NCI-H524 treated with DMSO at 0.1 percent for 48 hours (cell line): Measurements from ENCODE around the gene ARHGAP9.

ENCODE experiments used
- DNase-seq: peaks from one replicate; lab custom pipeline; 2025; lab: John Stamatoyannopoulos, UW

Gene ARHGAP9

DNA sequence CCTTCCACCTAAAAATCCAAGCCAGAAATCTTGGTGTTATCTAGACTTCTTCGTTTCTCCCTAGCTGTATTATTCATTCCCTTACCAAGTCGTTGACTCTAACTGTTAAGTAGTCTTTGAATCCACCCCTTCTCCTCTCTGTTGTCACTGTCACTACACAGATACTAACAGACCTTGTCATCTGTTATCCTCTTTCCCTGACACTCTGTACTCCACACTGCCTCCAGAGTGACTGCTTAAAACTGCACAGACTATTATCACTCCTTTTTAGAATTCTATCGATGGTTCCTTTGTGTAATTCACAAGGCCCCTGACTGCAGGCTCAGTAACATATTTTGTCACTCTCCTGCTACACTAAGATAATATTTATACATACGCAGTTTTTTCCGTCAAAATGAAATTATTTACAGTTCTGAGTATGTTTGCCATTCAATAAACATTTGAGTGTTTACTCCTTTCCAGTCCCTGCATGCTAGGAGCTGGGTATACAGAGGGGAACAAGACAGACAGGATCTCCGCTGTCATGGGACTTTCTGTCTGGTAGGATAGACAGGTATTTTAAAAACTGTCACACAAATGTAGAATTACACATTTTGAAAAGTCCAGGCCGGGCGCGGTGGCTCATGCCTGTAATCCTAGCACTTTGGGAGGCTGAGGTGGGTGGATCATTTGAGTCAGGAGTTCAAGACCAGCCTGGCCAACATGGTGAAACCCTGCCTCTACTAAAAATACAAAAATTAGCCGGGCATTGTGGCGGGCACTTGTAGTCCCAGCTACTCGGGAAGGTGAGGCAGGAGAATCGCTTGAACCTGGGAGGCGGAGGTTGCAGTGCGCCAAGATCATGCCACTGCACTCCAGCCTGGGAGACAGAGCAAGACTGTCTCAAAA is 12.0 kb upstream of the ARHGAP9 start:
- DNase-seq, result no peak

DNA sequence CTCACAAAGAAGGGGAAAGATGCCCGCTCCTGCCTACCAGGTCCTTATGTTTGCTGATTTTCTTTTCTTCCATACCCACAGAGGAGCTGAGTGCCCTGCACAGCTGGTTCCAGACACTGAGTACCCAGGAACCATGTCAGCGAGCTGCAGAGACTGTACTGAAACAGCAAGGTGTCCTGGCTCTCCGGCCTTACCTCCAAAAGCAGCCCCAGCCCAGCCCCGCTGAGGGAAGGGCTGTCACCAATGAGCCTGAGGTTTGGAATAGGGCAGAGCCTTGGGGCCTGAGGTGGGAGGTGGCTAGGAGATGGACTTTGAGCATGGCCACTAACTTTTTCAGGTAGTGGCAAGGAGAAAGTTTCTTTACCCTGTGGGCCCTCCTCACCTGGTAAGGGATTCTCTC is 10.5 kb upstream of the ARHGAP9 start:
- no peak for DNase-seq

DNA sequence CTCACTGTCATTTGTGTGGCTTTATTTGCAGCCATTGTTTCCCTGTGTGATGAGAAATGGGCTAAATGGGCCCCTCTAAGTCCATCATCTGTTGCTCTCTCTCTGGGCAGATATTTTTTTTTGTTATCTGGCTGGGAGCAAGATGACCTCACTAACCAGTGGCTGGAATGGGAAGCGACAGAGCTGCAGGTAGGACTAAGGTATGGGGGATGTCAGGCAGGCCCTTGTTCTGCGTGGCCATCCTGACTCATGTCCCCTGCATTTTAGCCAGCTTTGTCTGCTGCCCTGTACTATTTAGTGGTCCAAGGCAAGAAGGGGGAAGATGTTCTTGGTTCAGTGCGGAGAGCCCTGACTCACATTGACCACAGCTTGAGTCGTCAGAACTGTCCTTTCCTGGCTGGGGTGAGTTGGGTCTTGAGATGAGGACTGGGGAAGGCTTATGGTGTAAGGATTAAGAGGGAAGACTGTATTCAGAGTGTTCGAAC is 9.5 kb upstream of the ARHGAP9 start:
- DNase-seq, result no peak

DNA sequence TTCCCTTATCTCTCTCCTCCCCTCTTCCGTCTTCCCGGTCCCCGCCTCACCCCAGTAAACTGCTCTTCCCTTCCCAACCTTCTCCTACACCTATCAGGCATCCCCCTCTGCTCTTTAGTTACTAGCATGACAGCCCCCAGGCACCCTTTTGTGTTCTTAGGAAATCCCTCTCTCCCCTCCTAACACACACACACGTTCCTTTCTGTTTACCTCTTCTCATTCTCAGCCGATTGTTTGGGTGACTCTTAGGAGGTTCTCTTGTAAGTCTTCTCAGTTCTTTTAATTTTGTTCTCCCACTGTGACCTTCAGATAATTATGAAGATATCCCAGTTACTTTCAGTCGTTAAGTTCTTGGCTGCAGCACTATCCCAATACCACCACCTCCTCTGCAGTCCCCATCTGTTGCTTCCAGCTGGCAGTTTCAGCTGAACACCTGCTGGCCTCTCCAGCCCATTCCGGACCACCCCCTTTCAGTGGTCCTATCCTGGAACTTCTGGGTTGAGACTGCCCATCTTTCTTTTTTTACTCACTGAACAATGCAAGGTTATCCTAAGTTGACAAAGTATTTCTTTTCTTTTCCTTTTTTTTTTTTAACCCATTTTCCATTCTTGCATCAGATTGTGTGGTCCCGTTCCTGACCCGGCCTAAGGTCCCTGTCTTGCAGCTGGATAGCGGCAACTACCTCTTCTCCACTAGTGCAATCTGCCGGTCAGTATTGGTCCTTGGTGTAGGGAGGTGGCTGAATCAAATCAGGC is 8.9 kb upstream of the ARHGAP9 start:
- peak; percentile 42 for DNase-seq

DNA sequence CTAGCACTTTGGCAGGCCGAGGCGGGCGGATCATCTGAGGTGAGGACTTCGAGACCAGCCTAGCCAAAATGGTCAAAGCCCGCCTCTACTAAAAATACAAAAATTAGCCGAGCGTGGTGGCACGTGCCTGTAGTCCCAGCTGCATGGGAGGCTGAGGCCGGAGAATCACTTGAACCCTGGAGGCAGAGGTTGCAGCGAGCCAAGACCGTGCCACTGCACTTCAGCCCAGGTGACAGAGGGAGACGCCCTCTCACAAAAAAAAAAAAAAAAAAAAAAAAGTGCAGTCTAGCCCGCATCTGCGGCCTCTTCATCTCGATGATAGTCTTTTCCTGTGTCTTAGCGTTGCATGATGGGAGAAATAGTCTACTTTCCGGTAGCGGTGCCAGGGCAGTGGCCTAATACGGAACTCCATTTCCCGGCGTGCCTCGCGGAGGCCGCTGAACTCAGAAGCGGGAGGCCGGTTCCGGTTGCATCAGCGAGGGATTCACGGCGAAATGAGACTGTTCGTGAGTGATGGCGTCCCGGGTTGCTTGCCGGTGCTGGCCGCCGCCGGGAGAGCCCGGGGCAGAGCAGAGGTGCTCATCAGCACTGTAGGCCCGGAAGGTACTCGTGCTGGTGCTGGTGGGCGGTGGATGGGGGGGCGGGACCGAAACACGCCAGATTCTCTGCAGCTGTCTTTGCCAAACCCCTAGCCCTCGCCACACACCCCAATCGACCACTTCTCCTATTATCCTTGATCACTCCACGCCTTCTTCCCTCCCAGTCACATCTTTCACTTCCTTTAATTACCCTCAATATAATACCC is 8.1 kb upstream of the ARHGAP9 start, which contains the start of gene MARS1:
Gene MARS1, plus strand, starts transcription at position 472 of the 805 bp plus-strand sequence. Its CDS starts 23 bp downstream, at position 495.
- DNase-seq, result peak; percentile 84

DNA sequence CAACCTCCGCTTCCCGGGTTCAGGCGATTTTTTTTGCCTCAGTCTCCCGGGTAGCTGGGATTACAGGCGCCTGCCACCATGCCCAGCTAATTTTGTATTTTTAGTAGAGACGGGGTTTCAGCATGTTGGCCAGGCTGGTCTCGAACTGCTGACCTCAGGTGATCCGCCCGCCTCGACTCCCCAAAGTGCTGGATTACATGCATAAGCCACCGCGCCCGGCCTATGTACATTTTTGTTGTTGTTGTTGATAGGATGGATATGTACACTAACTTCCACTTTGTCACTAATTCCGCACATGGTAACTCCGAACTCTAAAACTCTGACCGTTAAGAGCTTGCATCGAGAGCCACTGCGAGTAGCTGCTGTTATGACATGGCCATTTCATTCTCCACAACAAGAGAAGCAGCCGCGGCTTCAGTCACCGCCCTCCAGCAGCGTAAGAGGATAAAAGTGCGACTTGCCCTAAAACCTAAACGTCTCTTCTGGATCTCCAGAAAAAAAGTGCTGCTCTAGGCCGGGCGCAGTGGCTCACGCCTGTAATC is 7.5 kb upstream of the ARHGAP9 start:
- DNase-seq, result no peak

DNA sequence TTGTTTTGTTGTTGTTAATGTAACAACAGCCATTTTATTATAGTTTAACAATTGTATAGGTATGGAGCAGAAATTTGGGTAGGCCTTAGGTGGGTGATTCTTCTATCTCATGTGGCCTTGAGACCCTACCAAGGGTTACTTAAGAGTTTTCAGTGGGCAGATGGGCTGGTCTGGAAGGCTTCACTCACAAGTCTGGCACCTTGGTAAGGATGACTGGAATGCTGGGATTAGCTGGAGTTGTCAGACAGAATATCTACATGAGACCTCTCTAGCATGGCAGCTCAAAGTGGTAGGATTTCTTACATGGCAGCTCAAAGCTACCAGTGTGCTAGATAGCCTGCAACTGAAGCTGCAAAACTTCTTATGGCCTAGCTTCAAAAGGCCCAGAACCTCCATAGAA is 6.0 kb upstream of the ARHGAP9 start:
- no peak for DNase-seq

DNA sequence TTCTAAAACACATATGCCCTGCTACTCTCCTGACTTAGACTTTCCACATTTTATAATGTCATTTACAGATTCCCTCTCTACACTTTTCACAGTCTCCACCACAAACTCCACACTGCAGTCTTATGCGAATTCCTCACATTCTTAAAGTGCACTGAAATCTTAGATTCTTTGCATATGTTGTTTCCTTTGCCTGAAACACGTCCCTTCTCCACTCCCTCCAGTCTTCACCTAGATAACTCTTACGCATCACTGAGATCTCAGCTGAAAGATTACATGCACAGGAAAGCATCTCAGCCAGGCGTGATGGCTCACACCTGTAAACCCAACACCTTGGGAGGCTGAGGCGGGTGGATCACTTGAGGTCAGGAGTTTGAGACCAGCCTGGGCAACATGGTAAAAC is 3.8 kb upstream of the ARHGAP9 start:
- no peak for DNase-seq

DNA sequence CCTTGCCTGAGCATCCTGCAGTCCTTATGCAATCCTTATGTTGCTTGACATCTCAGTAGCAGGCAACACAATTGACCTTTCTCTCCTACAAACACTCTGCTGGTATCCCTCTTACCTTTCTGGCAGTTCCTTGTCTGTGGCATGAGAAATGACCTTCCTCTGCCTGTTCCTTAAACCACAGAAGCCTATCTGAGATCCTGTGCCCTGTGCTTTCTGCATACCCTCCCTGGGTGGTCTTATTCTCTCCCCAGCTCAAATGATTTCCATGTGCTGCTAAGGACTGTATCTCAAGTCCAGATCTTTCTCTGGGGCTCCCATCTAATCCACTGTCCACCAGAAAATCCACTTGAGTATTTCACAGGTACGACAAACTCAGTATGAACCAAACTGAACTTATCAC is 2.0 kb upstream of the ARHGAP9 start:
- DNase-seq, result no peak

DNA sequence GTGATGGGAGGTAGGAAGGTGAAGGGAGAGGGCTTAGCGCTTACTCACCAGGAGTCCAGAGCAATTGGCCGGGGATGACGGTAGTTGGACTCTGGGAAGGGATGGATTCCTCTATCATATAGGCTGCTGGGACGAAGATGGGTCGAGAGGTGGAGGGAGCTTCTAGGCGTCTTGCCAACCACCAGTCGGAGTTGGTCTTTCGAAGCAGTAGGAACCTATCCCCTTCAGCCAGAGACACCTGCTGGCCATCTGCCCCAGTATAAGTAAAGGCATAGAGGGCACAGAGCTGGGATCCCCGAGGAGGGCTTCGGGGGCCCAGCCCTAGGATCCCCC is 657 bp downstream of the ARHGAP9 start:
- no peak for DNase-seq

DNA sequence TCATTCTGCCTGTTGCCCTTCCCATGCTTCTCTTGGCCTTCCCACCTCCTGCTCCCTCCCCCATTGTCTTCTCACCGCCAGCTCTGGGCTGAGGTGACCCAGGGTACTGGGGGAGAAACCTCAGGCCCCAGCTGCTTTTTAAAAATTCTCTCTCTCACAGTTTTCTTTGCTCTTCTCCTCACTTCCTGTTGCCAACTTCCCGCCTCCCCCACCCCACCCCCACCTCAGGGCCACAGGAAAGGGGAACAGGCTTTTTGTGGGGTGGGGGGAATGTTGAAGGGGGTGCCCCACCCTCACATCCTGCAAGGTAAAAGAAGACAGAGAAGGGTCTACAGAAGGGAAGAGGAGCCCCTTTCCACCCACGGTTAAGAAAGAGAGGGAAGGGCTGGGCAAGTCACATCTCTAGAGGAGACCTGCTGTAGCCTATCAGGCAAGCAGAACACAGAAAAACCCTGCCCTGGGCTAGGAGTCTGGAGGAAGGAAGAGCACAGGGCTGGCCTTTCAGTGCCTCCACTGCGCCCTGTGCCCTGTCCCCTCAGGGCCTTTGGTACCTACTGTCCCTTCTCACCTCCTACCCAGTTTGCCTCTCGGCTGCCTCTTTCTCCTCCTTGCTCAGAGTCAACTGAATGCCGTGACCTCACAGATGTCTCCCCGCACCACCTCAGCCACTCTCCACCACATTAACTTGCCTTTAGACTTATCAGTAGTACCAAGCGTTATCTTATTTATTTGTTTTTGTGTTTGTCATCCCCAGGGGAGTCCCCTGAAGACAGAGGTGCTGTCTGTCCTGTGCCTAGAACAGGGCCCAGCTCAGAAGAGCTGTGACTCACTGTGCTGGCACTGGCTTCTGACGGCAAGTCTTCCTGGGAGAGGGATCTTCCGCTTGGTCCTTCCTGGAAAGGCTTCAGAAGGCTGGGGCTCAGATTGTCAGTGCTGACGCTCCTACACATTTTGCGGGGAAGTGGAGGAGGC is 1.7 kb downstream of the ARHGAP9 start:
- no peak for DNase-seq

DNA sequence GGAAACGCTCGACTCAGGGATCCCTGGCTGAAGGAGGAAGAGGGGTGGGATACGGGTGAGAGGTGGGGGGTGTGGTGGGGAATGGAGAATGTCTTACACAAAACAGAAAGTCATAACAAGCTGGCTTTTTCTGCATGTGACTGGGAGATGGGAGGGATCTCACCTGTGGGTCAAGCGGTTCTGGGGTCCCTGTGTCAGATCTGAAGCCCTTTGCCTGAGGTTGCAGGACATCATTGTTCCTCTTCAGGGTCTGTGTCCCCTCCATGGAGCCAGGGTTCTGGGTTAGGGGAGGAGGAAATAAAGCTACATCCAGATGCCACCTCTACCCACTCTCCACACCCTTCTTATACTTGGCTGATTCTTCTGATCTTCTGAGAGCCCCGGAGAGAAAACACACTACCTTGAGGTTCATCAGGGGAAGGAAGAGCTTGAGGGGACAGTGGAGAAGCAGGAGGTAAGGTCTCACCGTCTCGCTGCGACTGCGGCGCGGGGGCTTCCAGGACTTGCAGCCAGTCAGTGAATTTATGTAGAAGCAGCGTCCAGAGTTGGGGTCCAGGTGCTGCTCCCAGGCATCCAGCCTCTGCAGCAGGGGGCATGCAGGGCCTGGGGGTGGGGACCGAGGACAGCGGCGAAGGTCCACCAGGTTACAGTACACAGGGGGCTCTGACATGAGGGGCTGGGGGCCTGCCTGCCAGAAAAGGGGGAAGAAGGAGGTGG is 2.5 kb downstream of the ARHGAP9 start:
- DNase-seq, result no peak

DNA sequence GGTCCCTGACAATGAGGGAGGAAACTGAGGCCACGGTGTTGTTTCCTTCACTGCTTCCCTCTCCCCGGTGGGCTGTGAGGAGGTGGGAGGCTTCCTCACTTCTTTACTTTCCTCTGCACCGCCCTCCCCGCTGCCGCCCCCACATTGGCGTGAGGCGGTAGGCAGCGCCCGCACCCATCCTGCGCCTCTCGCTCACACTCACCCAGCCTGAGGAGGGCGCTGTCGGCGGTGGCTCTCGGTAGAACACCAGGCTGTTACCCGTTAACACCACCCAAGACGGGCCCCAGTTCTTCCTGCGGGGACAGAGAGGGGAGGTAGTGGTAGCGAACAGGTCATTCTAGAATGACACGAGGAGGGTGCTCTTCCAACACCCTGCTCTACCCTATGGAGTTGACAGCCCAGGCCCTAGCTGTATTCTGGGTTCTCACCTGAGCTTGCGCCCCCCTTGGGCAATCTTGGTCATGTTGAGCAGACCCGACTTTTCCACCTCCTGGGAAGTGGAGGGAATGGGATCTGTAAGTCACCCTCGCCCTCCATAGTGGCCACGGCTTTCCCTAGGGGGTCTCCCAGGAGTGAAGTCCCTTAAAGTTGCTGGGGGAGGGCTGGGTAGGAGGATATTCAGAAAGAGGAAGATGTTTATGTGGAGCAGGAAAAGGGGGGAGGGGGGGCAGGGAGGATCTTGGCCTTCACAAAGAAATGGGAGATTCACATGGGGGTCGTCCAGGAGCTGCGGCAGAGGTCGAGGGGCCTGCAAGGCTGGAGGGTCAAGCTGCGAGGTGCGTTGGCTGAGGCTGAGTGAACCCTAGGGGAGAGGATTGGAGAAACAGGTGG is 3.3 kb downstream of the ARHGAP9 start:
- DNase-seq, result no peak

DNA sequence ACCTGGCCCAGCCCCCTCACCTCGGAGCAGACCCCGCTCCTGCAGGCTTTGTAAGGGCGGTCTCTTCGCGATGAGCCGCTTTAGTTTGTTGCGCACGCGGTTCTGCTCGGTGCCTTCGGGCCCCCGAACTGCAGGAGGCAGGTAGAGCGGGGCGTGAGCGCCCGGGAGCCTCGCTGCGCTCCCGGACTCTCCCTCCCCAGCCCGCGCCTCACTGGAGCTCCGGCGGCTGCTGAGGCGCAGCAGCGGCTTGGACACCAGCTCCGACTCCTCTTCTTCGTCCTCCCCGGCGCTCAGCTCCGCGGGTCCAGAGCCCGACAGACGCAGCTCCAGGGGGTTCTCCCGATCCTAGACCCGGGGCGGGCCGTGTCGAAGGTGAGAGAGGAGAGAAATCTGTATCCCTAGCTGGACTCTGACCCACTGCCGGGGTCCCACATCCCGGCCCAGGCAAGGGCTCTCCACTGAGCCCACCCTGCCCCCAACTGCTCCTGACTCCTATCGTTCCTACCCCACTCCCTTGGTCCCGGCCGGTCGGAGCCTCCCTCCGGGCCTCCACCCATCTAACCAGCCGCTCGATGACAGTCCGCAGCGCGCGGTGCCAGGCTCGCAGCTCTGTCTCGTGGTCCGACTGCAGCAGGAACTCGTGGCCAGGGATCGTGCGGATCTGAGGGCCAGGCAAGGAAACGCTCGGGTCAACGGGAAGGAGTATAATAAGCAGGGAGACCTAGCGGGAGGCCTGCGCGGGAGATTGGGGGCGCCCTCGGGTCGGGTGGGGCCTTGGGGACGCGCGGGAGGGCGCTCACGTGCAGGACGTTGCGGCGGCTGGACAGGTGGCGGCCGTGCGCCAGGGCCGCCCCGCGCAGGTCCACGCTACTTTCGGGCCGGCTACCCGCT is 4.2 kb downstream of the ARHGAP9 start:
- DNase-seq, result no peak

DNA sequence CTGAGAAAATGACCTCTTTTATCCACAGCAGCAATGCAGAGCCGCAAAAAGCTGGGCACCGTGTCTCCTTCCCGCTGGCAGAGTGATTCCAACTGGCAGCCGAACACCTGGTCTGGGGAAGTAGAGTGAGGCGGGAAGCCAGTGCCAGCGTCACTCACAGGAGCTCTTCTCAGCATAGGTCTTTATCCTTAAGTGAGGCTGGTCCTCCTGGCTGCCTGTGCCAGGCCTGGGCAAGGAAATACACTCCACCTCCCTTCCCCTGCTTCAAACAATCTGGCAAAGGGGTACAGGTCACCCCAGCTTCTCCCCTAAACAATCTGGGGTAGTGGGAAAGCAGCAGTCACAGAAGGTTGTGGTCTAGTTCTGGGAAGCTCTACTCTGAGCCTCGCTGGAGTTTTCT is 4.8 kb downstream of the ARHGAP9 start:
- DNase-seq, result no peak

DNA sequence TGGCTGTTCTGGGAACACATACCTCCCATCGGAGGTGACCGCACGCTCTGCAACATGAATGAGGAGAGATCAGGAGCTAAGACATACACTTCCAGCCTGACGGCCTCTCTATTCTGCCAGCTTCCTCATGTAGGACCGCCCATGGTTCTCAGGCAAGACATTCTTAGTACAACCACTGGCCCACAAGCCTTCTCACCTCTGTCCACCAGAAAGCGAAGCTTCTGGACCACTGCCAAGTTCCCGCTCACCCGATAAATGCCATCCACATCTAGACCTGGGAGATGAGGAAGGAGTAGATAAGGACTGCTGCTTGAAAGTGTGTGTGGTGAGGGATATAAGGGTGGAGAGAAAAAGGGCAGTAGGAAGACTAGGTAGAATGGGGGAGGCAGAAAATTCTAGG is 5.2 kb downstream of the ARHGAP9 start:
- no peak for DNase-seq

DNA sequence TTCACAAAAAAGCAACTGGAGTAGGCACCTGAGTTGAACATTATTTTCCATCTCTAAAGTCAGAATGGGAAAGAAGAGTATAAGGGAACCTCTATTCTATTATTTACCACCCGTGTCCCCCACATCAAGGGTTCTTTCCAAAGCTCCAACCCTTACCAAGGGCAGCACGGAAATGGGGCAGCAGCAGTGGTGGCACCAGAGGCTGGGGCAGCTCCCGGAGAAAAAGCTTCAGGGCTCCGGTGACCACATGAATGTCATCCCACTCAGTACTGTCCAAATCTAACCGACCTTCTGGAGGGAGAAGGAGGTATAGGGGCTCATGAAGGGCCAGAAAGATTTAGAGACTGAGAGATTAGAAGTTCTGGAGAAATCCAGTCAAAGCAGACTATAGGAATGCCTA is 5.8 kb downstream of the ARHGAP9 start:
- DNase-seq, result no peak

DNA sequence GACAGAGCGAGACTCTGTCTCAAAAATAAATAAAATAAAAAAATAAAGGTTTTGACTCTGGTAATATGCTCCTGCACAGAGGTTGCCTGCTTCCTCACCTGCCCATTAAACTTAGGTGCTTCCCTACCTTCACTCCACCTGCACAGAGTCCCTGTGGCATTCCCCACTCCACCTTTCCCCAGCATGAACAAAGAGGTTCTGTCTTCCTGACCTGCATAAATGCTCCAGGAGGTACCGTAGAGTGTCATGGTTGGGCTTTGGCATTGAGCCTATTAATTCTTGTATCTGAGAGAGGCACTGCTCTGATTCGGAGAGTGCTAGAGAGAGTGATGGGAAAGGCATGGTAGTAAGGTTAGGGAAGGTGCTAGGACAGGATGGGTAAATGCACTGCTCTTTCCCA is 6.3 kb downstream of the ARHGAP9 start:
- DNase-seq, result no peak
